IPS-NIHi11 (cell line): ENCODE results near the gene ZBED1.
"Not testable (repeated sequence)": the region's sequence is repeated elsewhere in the genome, so short reads cannot be mapped to it uniquely, and the experiment has no call there.

Experiments used
- DNase-seq: peaks from one replicate; pipeline ENCODE4 v3.0.0; 2012; ENCODE audit warnings: mixed read lengths, low spot score

The ZBED1 gene

GRCh38 chrX:2456091-2456490 is 44.7 kb downstream of the ZBED1 start:
- DNase-seq: not testable (repeated sequence)

GRCh38 chrX:2454620-2455019 is 46.2 kb downstream of the ZBED1 start:
- DNase-seq: not testable (repeated sequence)

GRCh38 chrX:2452799-2453198 is 48.0 kb downstream of the ZBED1 start:
- DNase-seq: no peak

- DNase-seq: no peak
Measured at GRCh38 chrX:2452317-2452784, 48.4 kb downstream of the ZBED1 start.

- DNase-seq: peak; percentile 48
Measured at GRCh38 chrX:2451501-2452316, 49.1 kb downstream of the ZBED1 start.

- DNase-seq: no peak
Measured at GRCh38 chrX:2450681-2451080, 50.1 kb downstream of the ZBED1 start.

GRCh38 chrX:2449135-2449886 is 51.5 kb downstream of the ZBED1 start:
- DNase-seq: no peak

- no peak for DNase-seq
Measured at GRCh38 chrX:2447484-2447883, 53.3 kb downstream of the ZBED1 start.

GRCh38 chrX:2446815-2447214 is 54.0 kb downstream of the ZBED1 start:
- DNase-seq: no peak

- no peak for DNase-seq
Measured at GRCh38 chrX:2445662-2446623, 54.8 kb downstream of the ZBED1 start.

GRCh38 chrX:2442694-2443093 is 58.1 kb downstream of the ZBED1 start:
- DNase-seq: no peak

- DNase-seq: no peak
Measured at GRCh38 chrX:2441466-2441865, 59.3 kb downstream of the ZBED1 start.

GRCh38 chrX:2439613-2440012 is 61.2 kb downstream of the ZBED1 start:
- DNase-seq: no peak
